GM19193 (cell line): Measurements from ENCODE around the gene MYO9B.

Source experiments
- POLR2A ChIP-seq: IDR thresholded peaks from 4 replicates; pipeline ENCODE4 v1.6.1; 2011; ENCODE audit not compliant: insufficient read depth, insufficient read length; ENCODE audit errors: extremely low read depth

The MYO9B gene

DNA sequence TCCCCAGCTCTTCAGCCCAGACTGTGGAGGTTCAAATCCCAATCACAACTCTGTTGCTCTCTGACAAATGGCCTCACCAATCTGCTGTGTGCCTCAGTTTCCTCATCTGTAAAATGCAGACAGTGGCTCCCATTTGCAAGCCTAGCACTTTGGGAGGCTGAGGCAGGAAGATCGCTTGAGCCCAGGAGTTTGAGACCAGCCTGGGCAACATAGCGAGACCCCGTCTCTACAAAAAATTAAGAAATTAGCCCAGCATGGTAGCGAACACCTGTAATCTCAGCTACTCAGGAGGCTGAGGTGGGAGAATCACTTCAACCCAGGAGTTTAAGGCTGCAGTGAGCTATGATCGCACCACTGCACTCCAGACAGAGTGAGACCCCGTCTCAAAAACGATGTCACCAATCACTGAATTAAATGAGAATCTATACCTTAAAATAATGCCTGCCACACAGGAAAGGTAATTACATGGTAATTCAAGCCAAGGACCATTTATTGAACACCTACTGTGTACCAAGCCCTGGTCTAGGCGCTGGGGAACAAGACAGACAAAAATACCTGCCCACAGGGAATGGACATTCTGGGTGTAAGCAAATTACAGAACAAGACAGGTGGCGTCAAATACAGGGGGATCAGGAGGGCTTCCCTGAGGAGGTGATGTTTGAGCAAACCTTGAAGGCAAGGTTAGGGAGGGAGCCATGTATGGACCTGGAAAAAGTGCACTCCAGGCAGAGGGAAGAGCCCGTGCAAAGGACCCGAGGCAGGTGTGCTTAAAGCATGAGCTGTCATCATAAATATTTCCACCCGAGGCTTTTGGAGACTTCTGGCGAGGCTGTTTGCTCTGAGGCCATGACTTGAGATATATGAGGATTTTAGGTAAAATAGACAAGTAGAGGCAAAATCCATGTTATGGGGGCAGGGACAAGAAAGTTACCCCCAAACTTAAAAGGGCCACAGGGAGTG is 162.4 kb downstream of the MYO9B start:
- no peak for TF ChIP-seq POLR2A

DNA sequence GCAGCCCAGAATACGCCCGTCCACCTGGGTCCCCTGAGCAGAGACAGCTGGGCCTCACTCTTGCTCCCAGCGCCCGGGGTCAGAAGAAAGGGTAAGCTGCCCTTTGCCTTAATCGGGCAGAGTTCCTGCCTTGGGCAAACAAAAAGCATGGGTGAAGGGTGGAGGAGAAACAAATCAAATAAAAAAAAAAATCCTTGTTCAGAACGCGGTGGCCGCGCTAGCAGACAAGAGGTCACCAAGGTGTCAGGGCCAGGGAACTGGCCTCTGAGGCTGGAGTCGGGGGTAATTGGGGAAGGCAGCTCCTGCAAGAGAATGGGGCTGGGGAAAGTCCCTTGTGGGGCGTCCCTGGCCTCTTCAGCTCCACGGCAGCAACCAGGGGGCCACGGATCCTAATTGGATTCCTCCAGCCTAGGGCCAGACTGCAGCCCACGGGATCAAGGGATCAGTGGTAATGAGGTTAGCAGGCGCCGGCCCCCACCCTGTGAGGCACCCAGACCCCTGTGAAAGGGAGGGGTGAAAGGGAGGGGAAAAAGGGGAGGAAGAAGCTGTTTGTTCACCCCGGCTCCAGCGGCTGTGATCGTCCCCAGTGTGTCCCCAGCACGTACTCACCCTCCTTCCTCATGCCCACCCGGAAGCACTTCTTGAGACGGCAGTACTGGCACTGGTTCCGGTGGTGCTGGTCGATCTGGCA is 164.6 kb downstream of the MYO9B start:
- TF ChIP-seq POLR2A = no peak

DNA sequence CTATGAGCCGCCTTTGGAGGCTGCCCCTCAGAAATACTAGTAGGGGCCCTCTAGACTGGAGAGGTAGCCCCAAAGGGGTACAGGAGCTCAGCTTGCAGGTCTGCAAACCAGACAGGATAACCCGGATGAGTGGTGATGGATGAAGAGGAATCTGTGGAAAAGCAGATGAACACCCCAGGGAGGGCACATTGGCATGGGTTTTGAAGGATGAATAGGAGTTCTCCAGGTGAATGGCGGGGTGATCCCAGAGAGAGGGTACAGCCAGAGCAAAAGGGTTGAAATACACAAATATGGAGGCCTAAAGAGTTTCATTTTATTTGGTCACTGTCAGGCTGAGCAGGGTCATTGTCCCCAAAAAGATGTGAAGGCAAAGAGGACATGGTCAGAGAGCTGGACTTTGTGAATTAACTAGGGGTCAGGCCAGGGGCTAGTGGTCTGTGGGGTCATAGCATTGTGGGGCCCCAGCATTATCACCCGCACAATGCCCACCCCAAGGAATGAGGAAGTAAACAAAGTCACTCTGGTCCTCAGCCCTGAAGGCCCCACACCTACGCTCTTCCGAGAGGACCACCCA is 165.3 kb downstream of the MYO9B start:
- TF ChIP-seq POLR2A = no peak

DNA sequence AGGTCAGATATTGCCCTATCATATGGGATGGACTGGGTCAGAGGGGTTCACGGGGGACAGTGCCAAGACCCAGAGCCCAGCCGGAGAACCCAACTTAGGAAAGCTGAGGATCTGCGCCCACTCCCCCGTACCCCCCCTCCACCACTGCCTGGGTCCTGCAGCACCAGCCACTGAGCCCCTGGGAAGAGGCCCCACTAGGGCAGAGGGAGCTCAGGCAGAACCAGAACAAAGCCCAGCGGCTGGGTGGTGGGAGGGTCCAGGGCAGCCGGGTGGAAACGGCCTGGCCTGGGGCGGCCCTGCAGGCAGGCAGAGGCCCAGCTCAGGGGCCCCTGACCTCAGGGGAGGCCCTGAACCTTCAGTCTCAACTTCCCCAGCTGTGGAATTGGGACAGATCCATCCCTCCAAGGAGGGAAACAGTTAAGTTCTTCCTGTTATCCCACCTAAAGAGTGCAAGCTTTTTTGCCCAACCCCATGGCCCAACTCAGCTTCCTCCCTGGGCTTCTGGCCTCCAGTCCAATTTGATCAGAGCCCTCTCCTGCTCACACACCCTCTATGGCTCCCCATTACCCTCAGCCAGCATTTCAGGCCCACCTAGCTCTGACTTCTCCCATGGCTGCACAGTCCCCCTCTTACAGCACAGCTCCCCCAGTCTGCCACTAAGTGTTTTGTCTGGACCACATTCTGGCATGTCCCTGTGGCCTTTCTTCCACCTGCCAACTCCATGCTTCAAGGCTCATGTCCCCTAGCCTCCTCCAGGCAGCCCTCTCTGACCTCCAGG is 167.0 kb downstream of the MYO9B start:
- no peak for TF ChIP-seq POLR2A

DNA sequence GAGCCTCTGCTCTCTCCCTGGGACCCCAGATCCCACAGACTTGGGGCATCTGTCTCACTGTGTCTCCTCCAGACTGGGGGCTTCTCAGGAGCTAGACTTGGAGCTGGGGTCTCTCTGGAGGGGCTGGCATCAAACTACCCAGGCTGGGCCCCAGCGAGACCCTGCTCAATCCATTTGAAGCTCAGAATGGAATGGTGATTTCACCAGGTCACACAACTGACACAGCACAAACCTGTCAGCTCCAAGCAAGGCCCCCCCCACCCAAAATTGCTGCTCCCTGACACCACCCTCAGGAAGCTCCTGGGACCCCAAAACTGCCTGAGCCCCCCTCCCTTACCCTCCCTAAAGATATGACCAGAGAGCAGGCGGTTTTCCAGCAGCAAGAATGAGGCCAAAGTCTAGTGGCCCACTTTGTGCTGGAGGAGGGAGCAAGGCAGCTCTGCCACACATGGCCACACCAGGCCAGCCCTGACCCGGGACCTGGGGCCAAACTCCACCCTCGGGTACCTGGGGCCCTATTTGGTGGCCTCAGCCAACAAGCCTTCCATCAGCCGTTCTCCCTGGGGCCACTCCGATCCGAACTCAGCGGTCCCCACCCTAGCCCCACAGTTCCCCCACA is 167.7 kb downstream of the MYO9B start:
- no peak for TF ChIP-seq POLR2A

DNA sequence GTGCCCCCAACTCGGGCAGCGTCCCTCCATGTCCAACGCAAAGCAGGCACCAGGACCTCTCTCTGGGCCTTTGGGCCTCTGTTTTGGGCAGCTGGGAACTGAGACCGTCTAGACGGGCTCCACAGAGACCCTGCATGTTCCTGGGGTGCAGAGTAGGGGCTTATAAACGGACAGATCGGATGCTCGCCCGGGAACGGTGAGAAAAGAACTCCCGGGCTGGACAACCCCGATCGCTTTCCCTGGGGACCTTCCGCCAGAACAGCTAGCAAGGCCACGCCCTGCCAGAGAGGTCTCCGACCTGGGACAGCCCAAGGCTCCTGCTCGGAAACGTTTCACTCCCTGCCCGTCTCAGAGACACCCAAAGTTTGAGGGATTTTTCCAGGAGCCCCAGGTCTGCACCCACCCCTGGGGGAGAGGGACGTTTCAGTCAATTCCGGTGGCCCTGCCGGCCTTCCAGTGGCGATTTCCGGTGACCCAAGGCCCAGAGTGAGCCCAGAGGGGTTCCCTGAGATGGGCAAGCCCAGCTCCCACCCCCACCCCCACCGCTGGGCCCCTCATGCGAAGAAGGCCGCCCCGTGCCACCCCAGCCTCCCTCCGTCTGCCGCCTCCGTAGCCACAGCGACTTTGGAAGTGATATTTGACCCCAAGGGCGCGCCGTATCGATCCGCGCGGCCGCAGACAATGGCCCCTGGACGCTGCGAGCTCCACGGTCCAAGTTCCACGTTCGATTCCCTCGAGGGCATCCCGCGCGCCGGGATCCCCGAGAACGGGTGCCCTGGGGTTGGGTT is 168.4 kb downstream of the MYO9B start:
- no peak for TF ChIP-seq POLR2A

DNA sequence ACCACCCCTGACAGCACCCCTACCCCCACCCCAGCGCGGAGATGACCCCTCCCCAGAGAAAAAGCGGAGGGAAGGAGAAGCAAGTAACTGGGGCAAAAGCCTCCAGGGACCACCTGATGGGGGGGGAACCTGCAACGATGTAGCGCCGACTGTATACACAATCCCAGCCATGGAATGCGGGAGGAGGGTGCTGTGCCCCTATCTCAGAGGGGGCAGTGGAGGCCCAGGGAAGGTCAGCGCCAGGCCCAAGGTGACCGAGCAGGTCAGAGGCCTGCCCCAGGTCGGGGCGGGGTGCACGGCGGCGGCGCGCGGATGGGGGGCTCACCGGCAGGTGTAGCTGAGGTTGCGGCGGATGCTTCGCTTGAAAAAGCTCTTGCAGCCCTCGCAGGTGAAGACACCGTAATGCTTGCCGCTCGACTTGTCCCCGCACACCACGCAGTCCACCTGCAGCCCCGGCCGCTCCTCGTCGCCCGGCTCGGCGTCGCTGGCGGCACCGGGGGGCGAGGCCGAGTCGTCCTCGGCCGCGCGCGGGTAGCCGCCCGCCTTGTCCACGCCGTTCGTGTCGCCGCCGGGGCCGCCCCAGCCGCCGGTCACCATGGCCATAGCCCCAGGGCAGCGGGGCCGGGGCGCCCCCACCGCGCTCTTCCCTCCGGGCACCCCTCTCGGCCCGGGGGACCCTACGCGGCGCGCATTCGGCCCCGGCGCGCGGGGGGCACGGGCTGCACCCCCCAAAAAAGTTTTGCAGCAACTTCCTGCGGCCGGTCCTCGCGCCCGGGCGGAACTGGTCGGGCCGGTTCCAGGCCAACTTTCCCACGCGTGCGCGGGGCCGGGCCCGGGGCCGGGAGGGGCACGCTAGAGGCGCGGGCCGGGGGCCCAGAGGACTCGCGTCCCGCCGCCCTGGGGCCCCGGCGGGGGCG is 169.3 kb downstream of the MYO9B start:
- TF ChIP-seq POLR2A = no peak

DNA sequence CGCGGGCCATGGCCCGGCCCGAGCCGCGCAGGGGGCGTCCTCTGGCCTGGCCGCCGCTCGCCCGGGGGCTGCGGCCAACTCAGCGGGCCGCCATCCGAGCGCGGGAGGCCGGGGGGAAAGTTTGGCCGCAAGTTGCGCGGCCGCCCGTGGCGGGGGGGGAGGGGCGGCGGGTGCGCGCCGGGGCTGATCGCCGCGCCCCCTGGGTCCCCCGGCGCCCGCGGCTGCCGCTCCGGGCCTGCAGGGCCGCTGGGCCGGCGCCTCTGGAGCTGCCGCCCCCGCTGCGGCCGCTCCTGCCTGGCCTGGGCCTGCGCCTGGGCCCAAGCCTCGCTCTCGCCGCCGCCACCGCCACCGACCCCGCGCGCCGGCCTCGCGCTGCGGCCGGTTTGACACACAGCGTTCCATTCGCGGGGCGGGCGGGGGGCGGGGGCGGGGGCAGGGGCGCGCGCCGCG is 170.0 kb downstream of the MYO9B start, which contains the start of gene NR2F6:
Gene NR2F6 (minus strand): TSS at position 385 of the 450 bp plus-strand sequence. CDS start 699 bp downstream, outside the sequence.
- TF ChIP-seq POLR2A = peak; percentile 46

DNA sequence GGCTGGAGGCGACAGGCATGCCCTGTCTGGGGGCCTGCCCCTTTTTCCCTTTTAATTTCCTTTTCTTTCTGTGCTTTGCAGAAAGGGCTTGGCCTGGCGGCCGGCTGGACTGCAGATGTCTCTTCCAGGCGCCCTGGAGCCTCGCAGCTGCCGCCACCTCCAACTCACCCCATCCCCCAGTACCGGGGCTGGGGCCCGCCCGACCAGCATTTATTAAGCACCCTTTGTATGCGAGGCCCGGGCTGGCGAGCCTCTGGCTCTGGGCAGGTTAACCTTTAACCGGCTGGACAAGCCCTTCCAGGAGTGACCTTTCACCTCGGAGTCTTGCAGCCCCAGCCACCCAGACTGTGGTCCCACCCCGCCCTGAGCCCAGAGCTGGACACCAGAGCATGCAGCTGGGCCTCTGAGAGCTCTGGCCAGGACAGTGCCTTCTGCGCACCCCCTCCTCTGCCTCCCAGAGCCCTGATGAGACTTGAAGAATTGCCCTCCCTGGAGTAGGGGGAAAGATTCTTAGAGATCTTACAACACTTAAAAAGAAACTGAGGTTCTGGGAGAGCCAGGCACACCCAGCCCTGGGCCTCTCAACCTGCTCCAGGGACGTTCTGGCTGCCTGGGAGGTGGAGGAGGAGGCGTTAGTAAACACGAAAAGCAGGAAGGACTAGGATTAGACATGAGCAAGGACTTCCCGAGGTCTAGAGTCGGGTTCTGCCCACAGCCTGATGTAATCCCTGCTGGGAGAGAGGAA is 171.3 kb downstream of the MYO9B start:
- TF ChIP-seq POLR2A = no peak

DNA sequence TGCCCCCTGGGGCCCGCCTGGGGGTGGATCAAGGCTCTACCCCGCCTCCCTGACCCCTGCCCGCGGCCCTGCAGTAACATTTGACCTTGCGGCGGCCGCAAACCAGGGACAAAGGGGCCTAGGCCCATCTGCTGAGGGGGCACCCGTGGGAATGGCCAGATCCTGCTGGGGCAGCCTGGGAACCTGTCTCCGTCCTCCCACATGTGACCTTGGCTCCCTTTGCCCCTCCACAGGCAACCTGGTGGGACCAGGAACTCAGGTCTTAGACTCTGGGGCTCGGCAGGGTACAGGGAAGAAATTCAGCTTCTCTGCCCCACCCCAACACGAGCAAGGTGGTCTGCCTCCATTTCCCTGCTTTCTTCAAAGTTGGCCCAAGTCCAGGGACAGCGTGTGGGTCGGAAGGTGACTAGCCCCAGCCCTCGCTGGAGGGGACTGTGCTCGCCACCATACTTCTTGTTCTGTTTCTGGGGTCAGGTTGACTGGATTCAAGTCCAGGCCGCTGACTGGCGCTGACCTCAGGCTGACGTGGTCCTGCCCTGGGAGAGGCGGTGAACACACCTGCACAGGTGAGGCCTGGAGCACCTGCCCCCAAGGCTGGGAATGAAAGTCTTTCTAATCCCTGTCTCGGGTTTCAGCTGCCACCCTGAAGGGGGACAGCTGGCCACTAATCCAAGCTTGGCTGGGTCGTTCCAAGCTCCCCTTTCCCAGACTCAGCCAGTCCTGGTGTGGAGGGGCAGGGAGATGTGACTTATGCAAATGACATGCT is 172.6 kb downstream of the MYO9B start:
- no peak for TF ChIP-seq POLR2A
